ENCODE results near the gene INPP5A. TPM values are rescaled to one million over a fixed set of nuclear protein-coding genes. Genes with fewer than 3 reads are reported as not detected.

Gene INPP5A
- total and polyA plus RNA-seq, 10 of the 15 experiments (the other 5 are each of a cell fraction or from before 2014, with no cell fraction given): 0.52 to 15.0 (median 6.3) TPM

DNA sequence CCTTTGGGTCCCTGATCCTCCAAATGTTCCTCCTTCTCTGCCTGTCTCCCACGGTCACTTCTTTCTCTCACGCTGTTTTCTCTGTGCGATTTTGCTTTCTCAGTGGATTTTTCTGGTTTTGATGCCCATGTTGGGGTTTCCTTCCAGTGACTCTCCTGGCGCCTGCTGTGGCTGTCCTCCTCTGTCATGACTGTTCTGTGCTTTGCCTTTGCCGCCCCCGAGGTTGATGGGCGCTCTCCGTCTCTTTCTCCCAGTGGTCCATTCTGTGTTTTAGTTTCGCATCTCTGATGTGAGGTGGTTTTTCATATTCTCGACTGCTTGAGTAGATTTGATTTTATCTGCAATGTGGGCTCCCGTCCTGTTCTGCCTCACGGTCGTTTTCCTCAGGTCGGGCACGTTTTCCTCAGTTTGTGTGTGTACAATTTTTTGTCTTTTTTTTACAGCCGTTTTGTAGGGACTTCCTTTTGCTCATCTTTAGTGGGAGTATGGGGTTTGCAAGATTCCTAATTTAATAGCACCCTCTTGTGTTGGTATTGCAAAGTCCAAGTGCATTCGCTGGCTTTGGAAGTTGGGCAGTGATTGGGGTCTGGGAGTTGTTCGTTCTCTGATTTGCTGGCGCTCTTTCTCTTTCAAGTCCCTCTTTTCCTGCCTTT is 100.0 kb downstream of the INPP5A start (continued):
- TF ChIP-seq, protein P1, sequence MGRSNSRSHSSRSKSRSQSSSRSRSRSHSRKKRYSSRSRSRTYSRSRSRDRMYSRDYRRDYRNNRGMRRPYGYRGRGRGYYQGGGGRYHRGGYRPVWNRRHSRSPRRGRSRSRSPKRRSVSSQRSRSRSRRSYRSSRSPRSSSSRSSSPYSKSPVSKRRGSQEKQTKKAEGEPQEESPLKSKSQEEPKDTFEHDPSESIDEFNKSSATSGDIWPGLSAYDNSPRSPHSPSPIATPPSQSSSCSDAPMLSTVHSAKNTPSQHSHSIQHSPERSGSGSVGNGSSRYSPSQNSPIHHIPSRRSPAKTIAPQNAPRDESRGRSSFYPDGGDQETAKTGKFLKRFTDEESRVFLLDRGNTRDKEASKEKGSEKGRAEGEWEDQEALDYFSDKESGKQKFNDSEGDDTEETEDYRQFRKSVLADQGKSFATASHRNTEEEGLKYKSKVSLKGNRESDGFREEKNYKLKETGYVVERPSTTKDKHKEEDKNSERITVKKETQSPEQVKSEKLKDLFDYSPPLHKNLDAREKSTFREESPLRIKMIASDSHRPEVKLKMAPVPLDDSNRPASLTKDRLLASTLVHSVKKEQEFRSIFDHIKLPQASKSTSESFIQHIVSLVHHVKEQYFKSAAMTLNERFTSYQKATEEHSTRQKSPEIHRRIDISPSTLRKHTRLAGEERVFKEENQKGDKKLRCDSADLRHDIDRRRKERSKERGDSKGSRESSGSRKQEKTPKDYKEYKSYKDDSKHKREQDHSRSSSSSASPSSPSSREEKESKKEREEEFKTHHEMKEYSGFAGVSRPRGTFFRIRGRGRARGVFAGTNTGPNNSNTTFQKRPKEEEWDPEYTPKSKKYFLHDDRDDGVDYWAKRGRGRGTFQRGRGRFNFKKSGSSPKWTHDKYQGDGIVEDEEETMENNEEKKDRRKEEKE (IDR thresholded peaks at IDR 0.05): no peak
- TF ChIP-seq PBX3 (IDR thresholded peaks at IDR 0.05; ENCODE audit: insufficient replicate concordance, low read depth, low read length) (no peak), SIX5 (IDR thresholded peaks at IDR 0.05; ENCODE audit: low read depth, low read length, severe bottlenecking) (no peak), JUNB (IDR thresholded peaks at IDR 0.05) (no peak), MXI1 (IDR thresholded peaks at IDR 0.05; ENCODE audit: low read depth, low read length) (no peak), ZNF24 (IDR thresholded peaks at IDR 0.05) (no peak), BCL3 (IDR thresholded peaks at IDR 0.05; ENCODE audit: borderline replicate concordance, insufficient read depth, low read depth, low read length, poor library complexity, severe bottlenecking) (no peak), ZBTB40 (IDR thresholded peaks at IDR 0.05; ENCODE audit: borderline replicate concordance) (no peak), CEBPB (IDR thresholded peaks at IDR 0.05; ENCODE audit: borderline replicate concordance in 1 of 2, low read depth in 2 of 2, low read length in 2 of 2) (no peak), EZH2 (IDR thresholded peaks at IDR 0.05; ENCODE audit: borderline replicate concordance, control insufficient read depth, low read depth, low read length) (no peak), TAF1 (IDR thresholded peaks at IDR 0.05; ENCODE audit: borderline replicate concordance, low read depth, low read length) (no peak), HCFC1 (IDR thresholded peaks at IDR 0.05; ENCODE audit: low read length) (no peak), SMC3 (IDR thresholded peaks at IDR 0.05; ENCODE audit: borderline replicate concordance, low read length) (peak; percentile 97), GATAD2B (conservative IDR thresholded peaks at IDR 0.05; ENCODE audit: low read depth) (no peak), ETV6 (conservative IDR thresholded peaks at IDR 0.05 in 1 of 2, IDR thresholded peaks at IDR 0.05 in 1 of 2; ENCODE audit: borderline replicate concordance in 1 of 2, low read depth in 1 of 2) (no peak), ESRRA (IDR thresholded peaks at IDR 0.05; ENCODE audit: low read length) (no peak), NRF1 (conservative IDR thresholded peaks at IDR 0.05; ENCODE audit: low read depth, low read length) (no peak)

Measured in GM12878 (cell line).